HG03565 (cell line): ENCODE results near the gene PCDHB10.

Experiments used
- ATAC-seq: cut with Tn5 transposase; IDR thresholded peaks from one replicate; pipeline ENCODE4 v1.9.1; 2021; ENCODE audit warnings: mild to moderate bottlenecking, moderate library complexity; ENCODE audit not compliant: unreplicated experiment

Gene PCDHB10

GRCh38 chr5:141236516-141237313 is 44.6 kb downstream of the PCDHB10 start:
- no peak for ATAC-seq

- no peak for ATAC-seq
These were observed 49.3 kb downstream of the PCDHB10 start for GRCh38 chr5:141241496-141241895.
